ENCODE results near the gene FRMD6.
"Not testable (repeated sequence)": the region's sequence is repeated elsewhere in the genome, so short reads cannot be mapped to it uniquely, and the experiment has no call there.

Gene FRMD6

GRCh38 chr14:51633298-51633697 is 18.4 kb upstream of the FRMD6 start:
- not testable (repeated sequence) for DNase-seq

- DNase-seq: no peak
These were observed 15.6 kb upstream of the FRMD6 start for GRCh38 chr14:51636109-51636508.

GRCh38 chr14:51638071-51638944 is 13.4 kb upstream of the FRMD6 start:
- DNase-seq: no peak

GRCh38 chr14:51639668-51640316 is 11.9 kb upstream of the FRMD6 start:
- DNase-seq: no peak

GRCh38 chr14:51643140-51643539 is 8.6 kb upstream of the FRMD6 start:
- DNase-seq: no peak

GRCh38 chr14:51644217-51644933 is 7.3 kb upstream of the FRMD6 start:
- no peak for DNase-seq

- no peak for DNase-seq
These were observed 3.4 kb upstream of the FRMD6 start for GRCh38 chr14:51648296-51648695.

GRCh38 chr14:51650716-51651387 is 858 bp upstream of the FRMD6 start:
- no peak for DNase-seq

GRCh38 chr14:51652168-51653078 is 713 bp downstream of the FRMD6 start:
- peak in 1 of 2 experiments; percentile 46 for DNase-seq

- no peak for DNase-seq
These were observed 1.5 kb downstream of the FRMD6 start for GRCh38 chr14:51653079-51653774.

- DNase-seq: no peak
These were observed 2.2 kb downstream of the FRMD6 start for GRCh38 chr14:51653775-51654532.

- DNase-seq: no peak
These were observed 2.8 kb downstream of the FRMD6 start for GRCh38 chr14:51654533-51654845.

GRCh38 chr14:51657762-51658161 is 6.1 kb downstream of the FRMD6 start:
- DNase-seq: no peak

- DNase-seq: no peak
These were observed 6.9 kb downstream of the FRMD6 start for GRCh38 chr14:51658441-51659173.

GRCh38 chr14:51660741-51661140 is 9.0 kb downstream of the FRMD6 start:
- DNase-seq: no peak

GRCh38 chr14:51661504-51661903 is 9.8 kb downstream of the FRMD6 start:
- DNase-seq: no peak

- DNase-seq: no peak
These were observed 12.1 kb downstream of the FRMD6 start for GRCh38 chr14:51663783-51664326.

GRCh38 chr14:51666070-51666469 is 14.4 kb downstream of the FRMD6 start:
- no peak for DNase-seq

- DNase-seq: no peak
These were observed 15.1 kb downstream of the FRMD6 start for GRCh38 chr14:51666826-51667225.

GRCh38 chr14:51668870-51669269 is 17.2 kb downstream of the FRMD6 start:
- no peak for DNase-seq

Data from NCI-H187 (cell line).